HL-60 (cell line): ENCODE data around the gene DTNBP1.

Experiments
- CTCF ChIP-seq: IDR thresholded peaks from one replicate; pipeline ENCODE4 v1.5.1; 2011; ENCODE audit warnings: low read length, control low read depth, inconsistent platforms; ENCODE audit not compliant: insufficient read depth
- GABPA ChIP-seq: IDR thresholded peaks from 2 replicates; pipeline ENCODE4 v1.6.1; 2012; ENCODE audit warnings: low read depth
- POLR2AphosphoS5 ChIP-seq: IDR thresholded peaks from 2 replicates; pipeline ENCODE4 v1.6.1; 2012; ENCODE audit warnings: low read depth
- REST ChIP-seq: IDR thresholded peaks from 2 replicates; pipeline ENCODE4 v1.6.1; 2012; ENCODE audit warnings: low read depth; ENCODE audit not compliant: insufficient replicate concordance

- TF ChIP-seq CTCF (no peak), POLR2AphosphoS5 (no peak), GABPA (no peak), REST (no peak)
Observed at GRCh38 chr6:15550546-15551123, 112.2 kb downstream of the DTNBP1 start.
